Activated CD8-positive, alpha-beta memory T cell treated with anti-CD3 and anti-CD28 coated beads for 1 hour (primary cell): ENCODE data around the gene SSX5.
"Not testable (repeated sequence)": the region's sequence is repeated elsewhere in the genome, so short reads cannot be mapped to it uniquely, and the experiment has no call there.

Experiments
- DNase-seq, 2 donors: peaks; one replicate each; pipeline ENCODE4 v3.0.0-alpha.2; 2020; ENCODE audit warnings: low read depth in 1 of 2; ENCODE audit errors: extremely low read depth in 1 of 2

SSX5 gene, protein sequence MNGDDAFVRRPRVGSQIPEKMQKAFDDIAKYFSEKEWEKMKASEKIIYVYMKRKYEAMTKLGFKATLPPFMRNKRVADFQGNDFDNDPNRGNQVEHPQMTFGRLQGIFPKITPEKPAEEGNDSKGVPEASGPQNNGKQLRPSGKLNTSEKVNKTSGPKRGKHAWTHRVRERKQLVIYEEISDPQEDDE

GRCh38 chrX:48196745-48197201 lies at the start of gene SSX5:
Gene SSX5 (minus strand): TSS chrX:48196795. CDS start chrX:48195358, 1,437 bp downstream.
- DNase-seq, result no peak

- DNase-seq, result not testable (repeated sequence)
These were observed 27.6 kb upstream of the SSX5 start for GRCh38 chrX:48224196-48224595.

DNA sequence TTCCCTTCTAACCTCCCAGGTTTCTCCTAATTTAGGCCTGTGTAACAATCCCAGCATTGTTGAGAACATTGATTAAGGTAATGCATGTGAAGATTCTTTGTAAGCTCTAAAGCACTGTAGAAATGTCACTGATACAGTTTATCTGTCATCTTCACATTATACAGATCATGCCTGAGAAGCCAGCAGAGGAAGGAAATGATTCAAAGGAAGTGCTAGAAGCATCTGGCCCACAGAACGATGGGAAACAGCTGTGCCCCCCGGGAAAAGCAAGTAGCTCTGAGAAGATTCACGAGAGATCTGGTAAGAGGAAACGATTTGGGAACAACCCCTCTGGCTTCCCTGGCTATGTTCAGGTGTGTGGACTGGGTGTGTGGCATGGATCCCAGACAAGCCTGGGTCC lies 17.7 kb upstream of the SSX5 start:
- DNase-seq, result not testable (repeated sequence)

GRCh38 chrX:48190024-48190423 lies 6.6 kb downstream of the SSX5 start:
- DNase-seq, result not testable (repeated sequence)

GRCh38 chrX:48181882-48182281 lies 14.7 kb downstream of the SSX5 start:
- DNase-seq, result not testable (repeated sequence)

DNA sequence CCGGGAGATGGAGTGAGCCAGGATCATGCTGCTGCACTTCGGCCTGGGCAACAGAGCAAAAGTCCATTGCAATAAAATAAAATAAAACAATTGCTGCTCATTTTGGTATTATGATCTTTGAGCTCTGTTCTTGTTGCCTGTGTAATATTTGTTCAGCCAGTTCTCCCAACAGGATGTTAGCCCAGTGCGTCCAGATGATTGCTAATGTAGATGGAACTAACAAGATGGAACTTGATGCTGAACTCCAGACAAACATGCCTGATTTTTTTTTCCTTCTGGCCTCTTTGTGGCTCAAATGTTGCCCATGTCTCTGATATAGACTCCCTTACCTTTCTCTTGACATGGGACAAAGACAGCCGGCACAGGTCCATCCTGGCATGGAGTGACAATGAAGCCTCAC lies 15.8 kb downstream of the SSX5 start:
- no peak for DNase-seq

- DNase-seq, result no peak
These were observed 16.9 kb downstream of the SSX5 start for GRCh38 chrX:48179691-48180090.

DNA sequence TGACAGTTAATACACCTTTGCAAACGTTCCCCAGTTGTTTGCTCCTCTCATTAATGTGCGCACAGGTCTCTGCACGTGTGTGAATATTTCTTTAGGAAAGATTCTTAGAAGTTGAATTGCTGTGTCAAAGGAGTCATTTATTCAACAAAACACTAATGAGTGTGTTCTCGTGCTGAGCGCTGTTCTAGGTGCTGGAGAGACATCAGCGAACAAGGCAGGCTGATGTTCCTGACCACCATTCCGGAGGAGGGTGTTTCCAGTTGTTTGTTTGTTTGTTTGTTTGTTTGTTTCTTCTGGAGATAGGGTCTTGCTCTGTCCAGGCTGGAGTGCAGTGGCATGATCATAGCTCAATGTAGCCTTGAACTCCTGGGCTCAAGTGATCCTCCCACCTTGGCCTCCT lies 30.3 kb downstream of the SSX5 start:
- DNase-seq, result not testable (repeated sequence)

DNA sequence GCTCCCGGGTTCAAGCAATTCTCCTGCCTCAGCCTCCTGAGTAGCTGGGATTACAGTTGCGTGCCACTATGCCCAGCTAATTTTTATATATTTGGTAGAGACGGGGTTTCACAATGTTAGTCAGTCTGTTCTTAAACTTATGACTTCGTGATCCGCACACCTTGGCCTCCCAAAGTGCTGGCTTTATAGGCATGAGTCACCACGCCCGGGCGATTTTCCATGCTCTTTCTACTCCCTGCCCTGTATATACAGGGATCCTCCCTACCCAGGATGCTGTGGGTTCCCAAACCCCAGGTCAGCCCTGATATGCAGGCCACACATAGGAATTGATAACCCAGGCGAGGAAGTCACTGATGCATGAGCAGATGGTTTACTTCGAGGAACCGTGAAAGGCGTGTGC lies 31.4 kb downstream of the SSX5 start:
- no peak for DNase-seq

DNA sequence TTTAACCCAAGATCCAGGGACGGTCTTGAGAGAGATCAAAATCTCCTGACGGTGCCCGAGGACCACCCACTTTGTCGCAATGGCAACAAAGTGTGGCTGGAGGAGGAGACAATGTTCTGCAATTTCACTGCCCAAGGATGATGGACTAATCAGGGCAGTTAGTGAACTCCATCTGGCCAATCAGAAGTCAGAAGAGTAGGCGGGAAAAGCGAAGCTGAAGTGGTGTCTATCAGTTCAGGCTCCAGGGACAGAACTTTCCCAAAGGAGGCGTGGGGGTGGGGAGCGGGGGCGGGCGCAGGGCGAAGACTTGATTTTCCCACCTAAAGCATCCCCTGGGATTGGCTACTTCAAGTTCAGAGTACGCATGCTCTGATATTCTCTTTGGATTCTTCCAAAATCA lies 40.6 kb downstream of the SSX5 start:
- DNase-seq, result no peak

- no peak for DNase-seq
These were observed 41.8 kb downstream of the SSX5 start for GRCh38 chrX:48154796-48155195.

GRCh38 chrX:48153769-48154168 lies 42.8 kb downstream of the SSX5 start:
- no peak for DNase-seq

- DNase-seq, result not testable (repeated sequence)
These were observed 53.9 kb downstream of the SSX5 start for GRCh38 chrX:48142697-48143096.

GRCh38 chrX:48141810-48142508 lies 54.6 kb downstream of the SSX5 start:
- not testable (repeated sequence) for DNase-seq

- not testable (repeated sequence) for DNase-seq
These were observed 57.5 kb downstream of the SSX5 start for GRCh38 chrX:48139076-48139475.
